GM19099 (cell line): Measurements from ENCODE around the gene HTT.

Experiments used
- POLR2A ChIP-seq: IDR thresholded peaks from 3 replicates; pipeline ENCODE4 v1.6.1; 2011; ENCODE audit warnings: low read depth; ENCODE audit not compliant: insufficient read length; ENCODE audit errors: extremely low read depth

The HTT gene

DNA sequence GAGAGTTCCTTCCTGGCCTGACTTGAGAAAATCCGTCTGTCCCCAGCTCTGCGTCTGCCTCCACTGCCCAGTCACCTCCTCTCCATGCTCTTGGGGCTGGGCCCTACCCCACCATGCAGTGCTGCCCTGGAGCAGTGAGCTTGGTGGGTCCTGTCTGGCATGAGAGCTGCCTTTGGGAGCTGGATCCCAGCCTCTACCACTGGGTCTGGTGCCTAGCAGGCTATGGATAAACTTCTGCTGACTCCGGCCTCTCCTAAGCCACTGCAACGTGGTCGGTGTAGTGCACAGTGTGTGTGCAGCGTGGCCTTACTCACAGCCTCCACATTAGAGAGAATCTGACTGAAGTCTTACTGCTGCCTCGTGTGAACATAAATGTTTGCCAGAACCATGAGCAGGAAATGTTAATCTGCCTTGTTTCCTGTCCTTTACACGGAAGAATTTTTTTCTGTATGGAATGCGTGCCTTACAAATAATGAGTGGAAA is 47.6 kb downstream of the HTT start:
- no peak for TF ChIP-seq POLR2A

DNA sequence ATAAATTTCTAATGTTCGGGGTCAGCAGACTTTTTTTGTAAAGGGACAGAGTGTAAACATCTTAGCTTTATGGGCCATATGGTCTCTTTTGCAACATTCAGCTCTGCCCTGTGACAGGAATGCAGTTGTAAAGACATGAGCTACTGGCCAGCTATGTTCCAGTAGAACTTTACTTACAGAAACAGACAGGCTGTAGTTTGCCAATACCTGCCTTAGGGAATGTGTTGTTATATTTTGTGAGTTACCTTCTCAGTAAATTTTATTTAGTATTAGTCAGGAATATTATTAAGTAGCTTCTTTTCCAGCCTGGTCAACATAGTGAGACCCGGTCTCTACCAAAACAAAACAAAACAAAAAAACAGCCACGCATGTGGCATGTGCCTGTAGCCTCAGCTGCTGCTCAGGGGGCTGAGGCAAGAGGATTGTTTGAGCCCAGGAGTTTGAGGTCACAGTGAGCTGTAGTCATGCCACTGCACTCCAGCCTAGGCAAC is 48.7 kb downstream of the HTT start:
- no peak for TF ChIP-seq POLR2A

DNA sequence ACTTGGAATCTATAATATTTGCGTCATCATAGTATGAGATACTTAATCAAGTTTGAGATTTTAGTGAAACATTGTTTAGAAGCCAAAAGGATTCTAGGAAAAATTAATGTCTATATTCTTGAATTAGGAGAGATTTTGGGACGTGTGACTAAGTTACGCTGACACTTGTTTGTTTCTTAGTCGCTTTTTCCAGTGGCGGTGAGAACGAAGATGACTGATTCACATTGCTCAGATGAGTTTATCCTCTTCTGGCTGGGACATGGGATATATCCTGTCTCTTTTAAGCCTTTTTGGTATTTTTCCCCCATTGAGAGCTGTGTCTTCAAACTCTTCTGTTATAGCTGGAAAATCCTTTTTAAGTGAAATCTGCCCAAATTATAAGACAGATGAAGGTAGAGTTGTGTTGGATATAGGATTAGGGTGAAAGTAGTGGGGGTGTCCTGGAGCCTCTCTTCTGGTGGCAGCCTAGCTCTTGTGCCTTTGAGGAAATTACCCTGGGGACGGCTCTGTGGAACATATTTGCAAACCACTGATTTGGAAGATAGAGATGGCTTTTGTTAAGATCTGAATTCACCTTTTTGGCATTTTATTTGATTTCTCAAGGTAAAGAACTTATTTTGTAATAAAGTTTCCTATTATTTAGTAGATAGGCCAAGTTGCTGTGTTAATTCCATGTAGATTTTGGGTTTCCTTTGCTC is 49.7 kb downstream of the HTT start:
- no peak for TF ChIP-seq POLR2A

DNA sequence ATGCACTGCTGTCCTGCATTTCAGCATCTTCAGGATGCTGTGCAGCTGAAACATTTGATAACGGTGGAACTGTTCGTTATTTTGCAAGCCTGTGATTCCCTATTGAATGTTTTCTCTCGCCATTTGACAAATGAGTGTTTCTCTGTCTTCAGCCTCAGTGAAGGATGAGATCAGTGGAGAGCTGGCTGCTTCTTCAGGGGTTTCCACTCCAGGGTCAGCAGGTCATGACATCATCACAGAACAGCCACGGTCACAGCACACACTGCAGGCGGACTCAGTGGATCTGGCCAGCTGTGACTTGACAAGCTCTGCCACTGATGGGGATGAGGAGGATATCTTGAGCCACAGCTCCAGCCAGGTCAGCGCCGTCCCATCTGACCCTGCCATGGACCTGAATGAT is 52.6 kb downstream of the HTT start:
- no peak for TF ChIP-seq POLR2A

DNA sequence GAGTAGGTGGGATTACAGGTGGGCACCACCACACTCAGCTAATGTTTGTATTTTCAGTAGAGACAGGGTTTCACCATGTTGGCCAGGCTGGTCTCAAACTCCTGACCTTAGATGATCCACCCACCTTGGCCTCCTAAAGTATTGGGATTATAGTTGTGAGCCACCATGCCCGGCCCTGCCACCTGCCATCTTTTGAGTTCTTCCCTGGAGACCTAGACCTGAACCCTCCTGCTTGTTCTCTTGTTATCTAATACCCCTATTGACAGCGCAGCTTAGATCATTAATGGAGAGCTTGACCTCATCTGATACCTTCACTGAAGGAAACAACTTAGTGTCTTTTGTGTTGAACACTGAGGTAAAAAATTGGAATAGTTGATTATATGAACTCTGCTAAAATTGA is 53.6 kb downstream of the HTT start:
- no peak for TF ChIP-seq POLR2A

DNA sequence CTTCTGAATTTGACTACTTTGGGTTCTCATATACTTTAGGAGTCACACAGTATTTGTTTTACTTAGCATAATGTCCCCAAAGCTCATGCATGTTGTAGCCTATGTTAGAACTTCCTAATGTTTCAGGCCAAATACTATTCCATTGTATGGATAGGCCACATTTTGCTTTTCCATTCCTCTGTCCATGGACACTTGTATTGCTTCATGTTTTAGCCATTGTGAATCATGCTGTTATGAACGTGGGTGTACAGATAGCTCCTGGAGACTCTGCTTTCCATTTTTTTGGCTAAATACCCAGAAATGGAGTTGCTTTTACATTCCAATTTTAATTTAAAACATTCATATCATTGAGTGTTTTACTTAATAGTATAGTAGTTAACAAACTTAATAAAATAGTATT is 54.5 kb downstream of the HTT start:
- TF ChIP-seq POLR2A = no peak

DNA sequence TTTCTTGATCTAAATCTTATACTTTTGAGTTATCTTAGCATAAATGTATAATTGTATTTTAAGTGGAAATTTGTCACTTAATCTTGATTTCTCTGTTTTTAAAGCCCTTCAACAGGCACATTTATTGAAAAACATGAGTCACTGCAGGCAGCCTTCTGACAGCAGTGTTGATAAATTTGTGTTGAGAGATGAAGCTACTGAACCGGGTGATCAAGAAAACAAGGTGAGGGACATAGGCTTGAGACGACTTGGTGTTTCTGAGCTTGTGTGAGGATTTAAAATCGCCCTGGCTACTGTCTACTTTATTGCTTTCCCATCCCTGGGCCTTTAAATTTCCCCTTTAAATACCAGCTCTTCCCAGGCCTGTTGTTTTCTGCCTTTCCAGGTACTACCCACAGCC is 55.7 kb downstream of the HTT start:
- no peak for TF ChIP-seq POLR2A

DNA sequence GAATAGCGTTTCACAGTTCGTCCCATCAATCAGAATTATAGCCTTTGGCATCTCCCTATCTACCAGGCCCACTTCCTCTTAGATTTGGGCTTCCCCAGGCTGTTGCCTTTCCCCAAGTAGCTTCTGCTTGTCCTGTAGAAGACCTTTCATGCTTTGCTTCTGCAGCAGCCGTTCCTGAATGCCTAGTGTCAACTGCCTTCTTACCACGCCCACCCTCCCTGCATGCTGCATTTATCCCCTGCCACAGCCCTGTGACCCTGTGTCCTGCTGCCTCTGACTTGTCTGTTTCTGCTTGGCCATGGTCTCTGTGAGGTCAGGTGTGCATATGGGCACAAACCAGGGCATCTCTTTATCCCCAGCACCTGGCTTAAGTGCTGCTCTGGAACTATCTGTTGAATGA is 56.3 kb downstream of the HTT start:
- no peak for TF ChIP-seq POLR2A

DNA sequence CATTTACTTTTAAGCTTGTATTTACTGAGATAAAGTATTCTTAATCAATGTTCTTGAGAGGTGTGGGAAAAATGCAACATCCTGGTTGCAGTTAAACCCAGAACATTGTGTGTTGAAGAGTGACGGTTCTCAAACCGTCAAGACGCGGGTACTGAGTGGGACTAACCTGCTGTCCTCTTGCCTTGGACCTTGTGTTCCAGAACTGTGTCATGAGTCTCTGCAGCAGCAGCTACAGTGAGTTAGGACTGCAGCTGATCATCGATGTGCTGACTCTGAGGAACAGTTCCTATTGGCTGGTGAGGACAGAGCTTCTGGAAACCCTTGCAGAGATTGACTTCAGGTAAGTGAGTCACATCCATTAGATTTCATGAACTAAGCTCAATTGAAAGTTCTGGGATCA is 59.7 kb downstream of the HTT start:
- TF ChIP-seq POLR2A = no peak

DNA sequence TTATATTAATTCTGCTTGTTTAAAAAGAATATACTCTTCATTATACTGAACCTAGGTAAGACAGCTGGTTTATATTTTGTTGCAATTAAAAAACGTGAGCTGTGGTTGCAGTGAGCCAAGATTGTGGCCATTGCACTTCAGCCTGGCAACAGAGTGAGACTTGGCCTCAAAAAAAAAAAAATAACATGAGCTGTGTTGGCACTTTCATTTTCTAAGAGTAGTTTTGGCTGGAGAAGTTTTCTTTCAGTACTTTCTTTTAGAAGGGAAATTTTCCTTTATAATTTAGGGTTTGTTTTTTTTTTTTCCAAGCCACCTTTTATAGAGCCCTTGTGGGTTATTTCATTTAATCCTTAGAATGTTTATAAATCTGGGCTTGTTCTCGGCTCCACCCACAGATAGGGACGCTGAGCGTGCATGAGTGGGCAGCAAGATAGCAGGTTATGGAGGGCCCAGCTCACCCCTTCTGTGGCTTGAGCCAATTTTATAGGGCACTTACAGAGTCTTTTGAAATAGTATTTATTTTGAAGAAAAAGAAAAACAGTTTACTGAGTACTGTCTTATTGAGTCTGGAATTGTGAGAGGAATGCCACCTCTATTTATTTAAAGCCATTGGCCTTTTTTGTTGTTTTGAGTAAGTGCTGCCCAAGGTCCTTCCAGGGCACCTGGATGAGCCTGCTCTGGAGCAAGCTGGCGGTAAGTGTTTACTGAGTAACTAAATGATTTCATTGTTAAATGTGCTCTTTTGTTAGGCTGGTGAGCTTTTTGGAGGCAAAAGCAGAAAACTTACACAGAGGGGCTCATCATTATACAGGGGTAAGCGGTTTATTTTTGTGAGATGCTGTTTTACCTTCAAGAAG is 60.9 kb downstream of the HTT start:
- no peak for TF ChIP-seq POLR2A

DNA sequence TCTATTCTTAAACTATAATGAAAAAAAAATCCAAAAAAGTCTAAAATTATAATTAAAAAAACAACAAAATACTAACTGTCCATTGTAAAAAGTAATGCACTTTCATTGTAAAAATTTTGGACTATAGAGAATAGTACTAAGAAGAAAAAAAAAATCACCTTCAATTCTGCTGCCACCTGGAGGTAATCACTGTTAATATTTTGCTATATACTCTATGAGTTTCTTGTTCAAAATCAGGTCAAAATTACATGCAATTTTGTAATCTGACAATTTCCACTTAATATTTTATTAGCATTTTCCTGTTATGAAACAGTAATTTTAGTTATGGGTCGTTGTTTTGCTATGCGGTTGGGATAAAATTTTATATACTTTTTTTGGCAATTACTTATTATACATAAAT is 62.0 kb downstream of the HTT start:
- TF ChIP-seq POLR2A = no peak

DNA sequence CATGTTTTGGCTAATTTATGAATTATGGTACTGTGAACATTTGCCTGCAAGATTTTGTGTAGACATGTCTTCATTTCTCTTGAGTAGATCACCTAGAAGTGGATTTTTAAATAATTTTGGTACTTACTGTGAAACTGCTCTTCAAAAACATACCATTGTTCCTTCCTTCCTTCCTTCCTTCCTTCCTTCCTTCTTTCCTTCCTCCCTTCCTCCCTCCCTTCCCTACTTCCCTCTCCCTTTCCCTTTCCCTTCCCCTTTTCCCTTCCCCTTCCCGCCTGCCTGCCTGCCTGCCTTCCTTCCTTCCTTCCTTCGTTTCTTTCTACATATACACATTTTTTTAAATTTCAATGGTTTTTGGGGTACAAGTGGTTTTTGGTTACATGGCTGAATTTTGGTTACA is 63.4 kb downstream of the HTT start:
- no peak for TF ChIP-seq POLR2A

DNA sequence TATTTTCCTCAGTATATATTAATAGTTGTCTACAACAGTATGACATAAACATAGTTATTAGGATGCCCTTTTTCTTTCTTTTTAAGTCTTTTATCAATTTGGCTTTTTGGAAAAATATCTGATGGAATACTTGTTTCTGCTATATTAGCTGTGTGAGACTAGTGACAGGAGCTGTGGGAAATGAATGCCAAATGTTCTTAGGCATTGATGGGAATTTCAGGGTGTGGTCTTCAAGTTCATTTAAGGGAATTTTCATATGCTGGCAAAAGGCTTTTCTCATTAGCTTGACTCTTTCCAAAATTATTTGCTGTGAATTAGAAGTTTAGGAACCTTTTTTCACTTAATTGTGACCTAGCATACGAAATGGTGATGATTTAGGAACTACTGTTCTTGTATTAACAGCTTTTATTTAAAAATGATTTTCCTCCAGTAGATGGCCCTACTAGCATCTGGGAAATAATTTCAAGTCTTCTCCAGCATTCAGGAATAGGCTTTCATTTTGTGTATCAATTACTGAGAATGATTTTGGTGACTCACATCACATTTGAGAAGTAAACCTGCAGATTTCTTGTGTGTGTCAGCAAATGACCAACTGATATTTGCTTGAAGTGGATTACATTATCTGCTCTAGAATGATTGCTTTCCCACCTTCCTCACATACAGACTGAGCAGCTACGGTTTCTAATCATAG is 70.9 kb downstream of the HTT start:
- no peak for TF ChIP-seq POLR2A

DNA sequence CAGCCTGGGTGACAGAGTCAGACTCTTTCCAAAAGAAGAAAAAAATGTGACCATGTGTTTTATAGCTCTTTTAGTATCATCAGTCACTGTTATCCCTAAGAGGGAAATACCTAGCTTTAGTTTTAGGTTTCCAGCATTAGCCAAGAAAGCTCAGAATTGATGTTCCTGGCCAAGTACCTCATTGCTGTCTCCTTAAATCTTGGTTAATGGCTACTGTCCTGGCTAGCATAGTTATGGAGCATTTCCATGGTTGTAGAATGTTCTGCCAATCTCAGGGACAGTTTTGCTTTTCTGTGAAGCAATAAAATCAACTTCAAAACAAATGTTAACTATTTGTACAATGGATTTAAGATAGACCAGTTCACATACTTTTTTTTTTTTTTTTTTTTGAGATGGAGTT is 74.4 kb downstream of the HTT start:
- no peak for TF ChIP-seq POLR2A

DNA sequence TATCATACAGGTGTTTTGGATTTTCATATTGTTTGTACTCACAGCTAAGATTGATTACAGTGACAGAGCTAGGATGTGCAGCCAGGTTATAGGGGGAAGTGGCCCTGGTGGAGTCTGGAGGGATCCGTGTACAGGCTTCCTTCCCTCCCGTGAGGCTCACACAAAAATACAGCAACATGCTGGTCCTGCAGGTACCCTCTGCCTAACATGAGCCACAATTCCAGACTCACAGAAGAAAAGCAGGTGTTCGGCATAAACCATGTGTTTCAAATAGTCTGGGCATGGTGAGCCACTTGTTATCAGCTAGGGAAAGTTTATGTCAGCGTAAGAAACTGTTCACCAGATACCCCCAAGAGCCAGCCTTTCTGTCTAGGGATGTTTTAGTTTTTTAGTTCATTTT is 82.9 kb downstream of the HTT start:
- no peak for TF ChIP-seq POLR2A

DNA sequence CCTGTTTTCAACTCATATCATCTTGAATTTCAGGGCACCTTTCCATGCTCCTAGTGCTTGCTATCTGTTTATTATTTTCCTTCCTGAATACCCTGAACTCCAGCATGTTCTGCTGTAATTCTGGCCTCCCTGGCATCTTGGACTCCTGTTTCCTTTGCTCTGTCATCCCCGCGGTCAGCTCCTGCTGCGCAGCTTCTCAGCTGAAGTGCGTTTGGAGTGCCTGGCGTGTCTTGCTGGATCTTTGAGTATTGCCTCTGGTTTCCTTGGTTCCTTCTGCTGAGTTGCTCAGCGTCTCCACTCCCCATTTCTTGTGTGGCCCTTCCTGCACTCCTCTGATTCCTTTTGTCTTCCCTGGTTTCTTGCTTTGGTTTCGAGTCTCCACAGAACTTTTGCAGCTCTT is 84.4 kb downstream of the HTT start:
- TF ChIP-seq POLR2A = no peak

DNA sequence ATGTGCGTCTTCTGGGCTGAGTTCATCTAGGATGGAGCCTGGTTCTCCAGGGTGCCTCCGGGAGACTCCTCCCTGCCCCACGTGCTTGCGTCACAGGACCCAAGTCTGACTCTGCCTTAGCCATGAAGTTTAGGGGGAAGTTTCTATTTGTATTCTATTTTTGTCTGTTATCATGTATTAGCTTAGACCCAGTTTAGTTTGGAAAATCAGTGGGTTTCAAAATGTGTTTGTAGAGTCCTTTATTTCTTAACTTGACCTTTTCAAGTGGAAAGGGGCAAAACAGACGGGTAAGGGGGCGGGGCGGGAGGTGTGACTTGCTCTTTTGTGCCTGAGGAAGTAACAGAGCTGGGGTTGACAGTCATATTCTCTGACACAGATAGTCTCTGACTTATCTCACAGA is 86.0 kb downstream of the HTT start:
- TF ChIP-seq POLR2A = no peak
